Inflammatory macrophage treated with lipopolysaccharide for 4 hours (primary cell): Measurements from ENCODE around the gene ZBTB24.
"Not testable (repeated sequence)": the region's sequence is repeated elsewhere in the genome, so short reads cannot be mapped to it uniquely, and the experiment has no call there.

ENCODE experiments used
- DNase-seq: peaks from one replicate; pipeline ENCODE4 v3.0.0-alpha.2; 2020

ZBTB24 gene

DNA sequence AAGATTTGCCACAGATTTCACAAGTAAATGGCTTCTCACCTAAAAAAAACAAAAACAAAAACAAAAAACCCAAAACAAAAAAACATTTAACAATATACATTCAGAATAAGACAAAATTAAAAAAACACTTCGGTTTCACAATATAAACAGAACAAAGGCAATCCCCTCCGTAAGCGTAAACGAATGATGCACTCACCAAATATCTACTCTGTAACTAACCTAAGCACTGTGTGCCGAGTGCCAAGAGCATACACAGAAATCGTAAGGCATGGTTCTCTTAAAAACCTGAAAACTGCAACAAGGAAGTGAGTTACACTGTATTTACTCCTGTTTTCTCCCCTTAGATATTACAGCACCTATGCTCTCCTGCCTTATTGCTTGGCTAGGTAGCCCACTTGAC lies 15.3 kb downstream of the ZBTB24 start:
- no peak for DNase-seq

DNA sequence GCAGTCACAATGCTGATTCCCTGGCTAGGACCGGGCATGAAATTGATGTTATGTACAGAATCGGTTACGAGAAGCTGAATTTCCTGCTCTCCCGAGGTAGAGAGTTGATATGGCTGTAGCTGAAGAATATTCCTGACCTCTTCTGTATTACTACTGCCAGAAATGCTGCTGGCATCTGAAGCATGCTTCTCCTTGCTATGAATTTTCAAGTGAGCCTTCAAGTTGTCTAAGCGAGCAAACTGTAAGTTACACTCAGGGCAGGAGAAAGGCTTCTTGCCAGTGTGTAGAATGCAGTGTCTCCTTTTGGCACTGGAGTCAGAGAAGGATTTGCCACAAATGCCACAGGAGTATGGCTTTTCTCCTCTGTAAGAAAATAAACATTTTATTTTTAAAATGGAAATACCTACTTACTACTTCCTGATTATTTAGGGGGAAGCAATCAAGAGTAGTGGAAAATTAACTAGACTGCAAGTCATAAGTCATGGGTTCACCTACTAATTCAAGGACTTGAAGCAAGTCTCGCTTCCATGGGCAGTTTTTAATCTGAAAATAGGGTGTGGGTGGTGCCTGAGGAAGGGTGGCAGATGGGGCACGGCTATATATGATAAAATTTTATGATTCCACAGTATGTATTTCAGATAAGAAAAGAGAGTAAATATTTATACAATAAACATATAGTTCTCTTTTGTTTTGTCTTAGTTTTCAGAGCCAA lies 16.7 kb downstream of the ZBTB24 start:
- DNase-seq: no peak

DNA sequence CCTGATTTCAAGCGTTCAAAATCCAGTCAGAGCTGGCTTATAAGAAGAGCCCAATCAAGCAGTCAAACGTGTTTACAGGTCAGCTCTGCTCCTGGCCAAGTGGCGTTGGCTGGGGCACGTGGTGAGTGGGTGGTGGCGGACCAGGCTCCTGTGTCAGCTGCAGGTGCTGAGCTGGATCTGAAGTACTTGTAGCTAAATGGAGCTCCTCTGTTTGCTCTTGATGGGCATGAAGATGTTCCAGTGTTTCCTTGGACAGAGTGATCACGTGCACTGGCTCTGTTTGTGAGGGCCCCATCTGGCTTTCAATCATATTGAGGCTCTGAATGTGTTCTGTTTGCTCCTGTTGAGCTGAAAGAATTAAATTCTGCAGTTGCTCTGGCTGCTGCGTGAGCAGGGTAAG lies 17.2 kb downstream of the ZBTB24 start:
- no peak for DNase-seq

DNA sequence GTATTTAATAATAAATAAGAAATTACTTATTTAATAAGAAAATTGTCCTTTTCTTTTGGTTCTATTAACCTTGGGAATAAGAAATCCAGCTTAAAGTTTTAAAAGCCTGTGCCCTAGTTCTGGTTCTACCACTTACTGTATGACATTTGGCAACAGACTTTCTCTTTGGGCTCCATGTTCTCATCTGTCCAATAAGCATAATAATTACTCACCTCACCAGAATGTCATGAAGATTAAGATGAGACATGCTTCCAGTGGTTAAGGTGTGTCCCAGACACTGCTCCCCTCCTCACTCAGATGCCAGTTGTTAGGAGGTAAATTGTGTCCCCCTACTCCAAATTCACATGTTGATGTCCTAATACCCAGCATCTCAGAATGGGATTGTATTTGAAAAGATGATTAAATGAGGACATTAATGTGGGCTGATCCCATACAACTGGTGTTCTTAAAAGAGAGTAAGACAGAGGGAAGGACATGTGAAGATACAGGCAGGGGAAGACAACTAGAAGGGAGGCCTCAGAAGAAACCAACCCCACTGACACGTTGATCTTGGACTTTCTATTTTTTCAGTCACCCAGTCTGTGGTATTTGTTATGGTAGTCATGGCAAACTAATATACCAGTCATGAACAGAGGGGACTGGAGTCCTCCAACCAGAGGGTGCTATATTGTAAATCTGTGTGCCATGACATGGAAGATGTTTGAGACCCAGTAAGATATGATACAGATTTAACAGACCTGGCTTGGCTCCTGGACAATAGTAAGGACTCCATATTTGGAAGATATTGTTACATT lies 21.1 kb downstream of the ZBTB24 start:
- no peak for DNase-seq

DNA sequence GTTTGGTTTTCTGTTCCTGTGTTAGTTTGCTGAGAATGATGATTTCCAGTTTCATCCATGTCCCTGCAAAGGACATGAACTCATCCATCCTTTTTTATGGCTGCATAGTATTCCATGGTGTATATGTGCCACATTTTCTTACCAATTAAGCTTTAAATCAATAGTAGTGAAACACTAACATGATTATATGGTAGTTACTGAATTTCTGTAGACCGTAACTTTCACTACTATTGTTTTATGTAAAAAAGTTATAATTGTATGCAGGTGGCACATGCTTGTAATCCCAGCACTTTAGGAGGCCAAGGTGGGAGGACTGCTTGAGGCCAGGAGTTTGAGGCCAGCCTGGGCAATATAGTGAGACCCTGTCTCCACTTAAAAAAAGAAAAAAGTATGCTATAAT lies 21.8 kb downstream of the ZBTB24 start:
- not testable (repeated sequence) for DNase-seq

DNA sequence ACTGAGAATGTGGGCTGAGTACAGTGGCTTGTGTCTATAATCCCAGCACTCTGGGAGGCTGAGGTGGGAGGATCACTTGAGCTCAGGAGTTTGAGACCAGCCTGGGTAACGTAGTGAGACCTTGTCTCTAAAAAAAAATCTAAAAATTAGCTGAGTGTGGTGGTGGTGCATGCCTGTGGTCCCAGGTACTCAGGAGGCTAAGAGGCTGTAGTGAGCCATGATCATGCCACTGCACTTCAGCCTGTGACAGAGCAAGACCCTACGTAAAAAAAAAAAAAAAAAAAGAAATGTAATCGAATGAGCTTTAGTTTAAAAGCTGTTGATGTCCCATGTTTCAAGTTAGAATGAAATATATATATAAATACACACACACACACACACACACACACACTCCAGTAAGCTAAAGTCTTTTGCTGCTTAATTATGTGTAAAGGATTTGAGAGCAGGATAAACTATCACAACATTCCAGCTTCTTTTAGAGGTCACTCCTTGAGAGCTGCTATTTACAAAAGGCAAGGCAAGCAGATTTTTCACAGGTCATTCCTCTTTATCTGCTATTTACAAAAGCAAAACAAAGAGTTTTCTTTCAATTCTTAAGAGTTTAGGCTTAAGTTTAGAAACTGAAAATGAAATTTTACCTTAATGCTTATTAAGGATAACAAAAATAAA lies 22.7 kb downstream of the ZBTB24 start:
- DNase-seq: no peak

DNA sequence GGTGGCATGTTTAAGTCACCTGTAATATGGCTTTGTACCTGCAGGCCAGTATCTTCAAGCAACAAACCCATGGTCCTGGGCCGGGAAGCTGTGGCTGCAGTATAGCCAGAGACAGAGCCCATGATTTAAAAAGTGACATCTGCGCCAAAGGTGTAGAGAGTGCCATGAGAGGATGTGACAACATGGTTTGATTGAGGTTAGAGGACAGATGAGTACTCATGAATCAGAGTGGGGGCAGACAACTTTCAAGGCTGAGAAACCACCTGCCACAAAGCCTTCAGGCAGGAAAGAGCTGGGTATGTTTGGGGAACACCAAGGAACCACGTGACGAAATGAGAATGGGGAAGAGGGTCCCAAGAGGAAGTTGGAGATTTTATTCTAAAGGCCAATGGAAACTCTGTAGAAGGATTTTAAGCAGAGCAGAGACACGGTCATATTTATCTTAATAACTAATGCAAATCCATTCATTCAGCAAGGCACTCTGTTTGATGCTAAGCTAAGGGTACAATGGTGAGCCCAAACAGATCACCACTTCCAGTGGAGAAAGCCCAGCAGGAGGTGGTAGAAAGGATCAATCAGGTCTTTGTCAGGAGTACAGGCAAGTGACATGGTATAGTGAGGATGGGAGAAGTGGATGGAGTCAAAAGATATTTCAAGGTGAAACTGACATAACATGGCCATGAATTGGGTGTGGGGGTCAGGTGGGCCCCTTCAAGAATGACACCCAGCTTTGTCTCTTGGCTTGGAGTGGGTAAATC lies 24.1 kb downstream of the ZBTB24 start:
- peak; percentile 76 for DNase-seq

DNA sequence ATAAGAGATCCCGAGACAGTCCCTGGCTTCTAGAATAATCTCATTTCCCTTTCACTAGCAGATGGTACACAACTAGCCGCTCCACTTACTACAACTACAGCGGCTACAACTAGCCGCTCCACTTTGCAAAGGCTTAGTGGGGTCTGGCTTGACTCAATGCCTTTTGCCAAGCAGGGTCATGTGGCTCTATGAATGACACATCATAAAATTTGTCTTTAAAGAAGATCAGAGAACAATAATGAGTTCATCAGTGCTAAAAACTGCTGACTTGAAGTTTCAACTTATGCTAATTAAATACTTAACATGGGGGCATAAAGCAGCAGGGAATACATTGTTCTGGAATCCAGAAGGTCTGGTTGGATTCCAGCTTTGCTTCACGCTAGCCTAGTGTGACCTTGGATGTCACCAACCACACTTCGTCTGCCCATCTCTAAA lies 25.4 kb downstream of the ZBTB24 start:
- no peak for DNase-seq

DNA sequence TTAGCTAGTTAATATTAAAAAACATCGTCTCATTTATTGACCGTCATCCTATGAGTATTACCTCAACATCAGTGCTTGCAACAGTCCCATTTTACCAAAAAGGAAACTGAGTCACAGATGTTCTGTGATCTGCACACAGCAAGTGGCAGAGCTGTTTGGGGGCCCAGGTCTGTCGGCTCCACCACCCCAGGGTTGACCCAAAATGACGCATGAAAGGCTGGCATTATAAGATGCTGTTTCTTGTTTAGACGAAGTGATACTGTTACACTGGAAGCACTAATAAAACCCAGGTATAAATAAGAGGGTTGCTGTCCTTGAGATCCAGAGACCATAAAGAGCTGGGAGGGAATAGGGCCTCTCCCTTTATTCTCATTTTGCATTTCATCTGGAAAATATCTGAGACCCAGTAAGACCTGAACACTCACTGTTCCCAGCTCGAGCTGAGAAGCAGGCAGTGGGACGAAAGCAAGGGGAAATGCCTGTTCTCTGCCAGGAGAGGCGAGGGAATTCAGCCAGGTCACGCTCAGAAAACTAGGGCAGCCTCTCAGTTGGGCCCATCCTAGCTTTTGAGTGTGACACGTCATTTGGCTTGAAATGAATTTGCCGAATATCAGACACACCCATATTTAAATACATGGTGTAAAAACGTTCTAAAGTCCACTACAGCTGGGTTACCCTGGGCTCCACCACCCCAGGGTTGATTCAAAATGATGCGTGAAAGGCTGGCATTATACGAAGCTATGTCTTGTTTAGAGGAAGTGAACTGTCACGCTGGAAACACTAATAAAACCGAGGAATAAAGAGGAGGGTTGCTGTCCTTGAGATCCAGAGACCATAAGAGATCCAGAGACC lies 26.1 kb downstream of the ZBTB24 start:
- no peak for DNase-seq

DNA sequence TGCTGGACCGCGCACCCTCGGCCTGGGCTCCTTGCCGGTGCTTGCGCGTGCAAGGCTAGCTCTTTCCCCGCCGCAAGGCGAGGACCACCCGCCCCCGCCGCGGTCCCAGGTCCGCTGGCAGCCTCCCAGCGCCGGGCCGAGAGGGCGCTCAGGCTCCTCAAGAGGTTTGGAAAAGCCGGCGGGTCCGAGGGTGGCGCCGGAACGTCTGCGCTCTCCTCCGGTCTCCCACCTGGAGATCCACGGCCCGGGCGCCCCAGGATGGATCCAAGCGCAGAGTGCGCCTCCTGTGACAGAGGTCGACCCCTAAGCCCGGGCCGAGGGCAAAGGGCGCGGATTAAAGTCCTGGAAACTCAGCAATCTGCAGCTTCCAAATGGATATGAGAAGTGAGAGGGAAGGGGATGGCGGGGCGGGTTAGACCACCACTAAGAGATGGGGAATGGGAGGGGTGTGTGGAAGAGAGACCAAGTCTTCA lies 26.9 kb downstream of the ZBTB24 start:
- no peak for DNase-seq

DNA sequence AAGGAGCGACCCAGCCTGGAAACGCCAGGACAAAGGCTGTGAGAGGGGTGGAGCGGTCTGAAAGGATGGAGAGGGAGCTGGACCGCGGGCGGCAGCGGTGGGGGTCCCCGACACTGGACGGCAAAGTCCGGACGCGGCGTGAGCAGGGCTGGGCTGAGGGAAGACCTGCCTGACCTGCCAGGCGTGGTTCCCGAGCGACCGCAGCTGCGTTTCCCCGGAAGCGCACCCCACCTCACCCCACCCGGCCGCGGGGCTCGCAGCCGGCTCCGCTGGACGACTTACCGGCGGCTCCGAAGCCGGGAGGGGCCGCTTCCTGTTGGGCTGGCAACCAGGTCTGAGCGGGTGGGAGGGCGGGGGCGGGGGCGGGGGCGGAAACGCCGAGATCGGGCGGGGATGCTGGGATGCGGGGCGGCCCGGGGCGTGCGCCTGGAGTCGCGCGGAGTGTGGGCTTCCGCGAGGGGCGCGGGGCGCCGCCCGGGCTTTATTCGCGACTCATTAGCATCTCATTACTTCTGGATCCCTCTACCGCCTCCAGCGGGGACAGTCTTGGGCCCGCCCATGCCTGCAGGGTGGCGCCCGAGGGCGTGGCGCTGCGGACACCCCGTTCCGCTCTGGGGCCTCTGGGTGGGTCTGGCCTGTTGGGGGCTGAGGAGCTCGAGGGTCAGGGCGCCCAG lies 27.4 kb downstream of the ZBTB24 start, which contains the start of gene MICAL1:
Gene MICAL1, minus strand, starts transcription at position 336 of the 674 bp plus-strand sequence. CDS start 1,576 bp downstream, outside the sequence.
- peak; percentile 78 for DNase-seq

DNA sequence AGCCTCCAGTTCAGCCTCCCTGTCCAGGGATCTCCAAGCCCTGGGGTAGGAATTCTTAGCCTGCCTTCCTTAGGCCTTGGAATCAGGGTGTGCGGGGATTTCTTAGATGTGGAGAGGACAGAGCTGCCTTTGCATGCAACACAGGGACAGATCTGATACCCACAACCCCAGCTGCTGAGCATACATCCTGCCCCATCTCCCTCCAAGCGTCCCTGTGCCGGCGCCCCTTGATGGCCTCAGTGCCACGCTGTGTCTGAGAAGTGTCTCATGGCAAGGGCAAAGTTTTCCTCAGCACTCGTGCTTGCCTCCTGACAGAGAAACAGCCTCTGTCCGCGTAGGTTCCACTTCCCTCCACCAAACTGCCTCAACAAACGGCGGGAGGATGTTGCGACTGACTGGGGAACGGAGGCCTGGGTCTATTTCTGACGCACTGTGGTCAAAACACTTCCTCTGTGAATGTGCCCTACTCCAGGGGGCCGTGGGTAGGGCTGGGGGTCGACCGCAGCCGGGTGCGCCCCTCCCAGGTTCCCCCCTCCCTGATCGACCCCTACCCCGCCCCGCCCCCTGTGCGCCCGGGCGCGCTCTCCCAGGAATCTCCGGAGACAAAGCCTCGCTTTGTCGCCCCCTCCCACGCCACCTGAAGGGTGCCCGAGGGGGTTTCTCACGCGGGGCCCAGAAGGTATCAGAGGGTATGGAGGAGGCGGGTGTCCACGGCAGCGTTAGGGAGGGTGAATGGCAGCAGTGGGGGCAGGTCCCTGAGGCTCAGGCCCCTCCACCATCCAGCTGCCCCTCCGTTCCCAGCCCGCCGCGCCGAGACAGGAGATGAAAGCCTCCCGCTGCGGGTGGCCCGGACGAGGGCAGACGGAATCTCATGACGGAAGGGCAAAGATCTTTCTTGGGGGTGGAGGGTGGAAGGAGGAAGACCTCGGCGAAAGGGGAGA lies 28.3 kb downstream of the ZBTB24 start:
- peak; percentile 86 for DNase-seq

DNA sequence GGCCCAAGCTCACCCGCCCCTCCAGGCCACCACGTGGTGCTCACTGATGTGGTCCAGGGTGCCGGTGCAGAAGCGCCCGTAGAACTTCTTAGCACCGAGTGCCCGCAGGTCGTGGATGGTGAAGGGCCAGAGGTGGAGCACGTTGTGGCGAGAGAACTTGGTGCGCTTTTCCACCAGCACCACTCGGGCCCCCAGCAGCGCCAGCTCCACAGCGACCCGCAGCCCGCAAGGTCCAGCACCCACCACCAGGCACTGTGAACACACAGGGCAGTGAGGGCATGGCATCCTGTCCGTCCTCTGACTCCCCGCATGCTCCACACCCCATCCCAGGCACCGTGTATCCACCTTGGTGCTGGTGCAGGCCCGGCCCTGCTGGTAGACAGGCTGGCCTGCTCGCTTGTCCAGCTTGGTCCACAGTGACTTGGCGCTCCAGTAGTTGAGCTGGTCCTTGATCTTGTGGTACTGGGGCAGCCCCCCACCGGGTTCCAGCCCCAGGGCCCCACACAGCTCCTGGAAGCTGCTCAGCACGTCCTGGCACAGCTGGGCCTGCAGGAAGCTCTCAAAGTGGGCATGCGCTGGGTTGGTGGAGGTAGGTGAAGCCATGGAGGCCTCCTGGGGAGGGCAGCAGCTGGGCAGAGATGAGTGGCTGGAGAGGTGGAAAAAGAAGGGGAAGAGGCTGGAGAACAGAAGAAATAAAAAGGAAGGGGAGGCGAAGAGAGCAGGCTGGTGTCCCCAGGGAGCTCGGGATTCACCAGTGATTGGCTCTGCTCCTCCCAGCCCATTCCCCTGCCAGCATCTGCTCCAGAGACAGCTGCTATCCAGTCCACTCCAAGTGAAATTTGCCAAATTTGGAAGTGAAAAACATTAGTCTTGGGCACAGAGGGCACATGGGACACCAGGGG lies 29.2 kb downstream of the ZBTB24 start:
- DNase-seq: no peak

DNA sequence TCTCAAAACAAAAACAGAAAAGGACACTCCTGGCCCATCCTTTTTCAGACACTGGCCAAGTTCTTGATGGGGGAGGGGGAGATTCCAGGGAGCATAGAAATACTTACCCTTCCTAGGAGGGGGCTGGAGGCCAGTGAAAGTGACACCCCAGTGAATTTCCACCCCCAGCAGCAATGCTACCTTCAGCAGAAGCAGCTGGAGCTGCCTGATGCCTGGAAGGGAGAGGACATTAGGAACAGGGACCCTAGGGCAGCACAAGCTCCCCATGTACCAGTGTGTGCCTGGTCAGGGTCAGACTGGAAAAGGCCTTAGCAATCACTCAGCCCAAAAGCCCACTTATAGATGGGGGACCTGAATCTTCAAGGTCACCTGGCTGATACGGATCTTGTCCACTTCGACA lies 29.9 kb downstream of the ZBTB24 start:
- no peak for DNase-seq

DNA sequence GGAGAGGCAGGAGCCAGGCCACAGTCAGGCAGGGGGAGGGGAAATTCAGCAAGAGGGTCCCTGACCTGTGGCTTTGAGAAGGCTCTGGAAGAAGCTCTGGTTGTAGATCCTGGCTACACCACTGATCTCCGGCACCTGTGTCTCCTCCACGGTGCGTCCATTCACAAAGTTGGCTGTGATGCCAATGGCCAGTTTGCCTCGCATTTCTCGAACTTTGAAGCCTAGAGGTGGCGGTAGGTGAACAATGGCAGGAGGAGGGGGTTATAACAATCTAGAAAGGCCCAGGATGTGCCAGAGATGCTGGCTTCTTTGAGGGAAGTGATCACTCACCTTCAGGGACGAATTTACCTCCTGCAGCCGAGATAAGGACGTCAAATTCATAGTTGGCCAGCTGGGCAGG lies 30.8 kb downstream of the ZBTB24 start:
- DNase-seq: no peak

DNA sequence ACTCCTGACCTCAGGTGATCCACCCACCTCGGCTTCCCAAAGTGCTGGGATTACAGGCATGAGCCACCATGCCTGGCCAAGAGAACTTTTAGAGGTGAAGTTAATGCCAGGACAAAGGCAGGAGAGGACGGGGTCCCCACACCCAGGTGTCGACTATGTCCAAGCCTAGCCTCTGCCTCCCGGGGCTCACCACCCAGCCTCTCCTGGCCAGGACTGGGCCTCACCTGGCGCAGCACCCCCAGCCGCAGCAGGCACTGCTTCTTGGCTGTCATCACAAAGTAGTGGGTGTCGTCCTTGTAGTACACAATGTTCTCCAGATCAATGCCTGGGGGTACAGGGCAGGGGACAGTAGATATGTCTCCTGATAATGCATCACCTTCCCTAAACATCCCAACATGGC lies 31.6 kb downstream of the ZBTB24 start:
- DNase-seq: no peak

DNA sequence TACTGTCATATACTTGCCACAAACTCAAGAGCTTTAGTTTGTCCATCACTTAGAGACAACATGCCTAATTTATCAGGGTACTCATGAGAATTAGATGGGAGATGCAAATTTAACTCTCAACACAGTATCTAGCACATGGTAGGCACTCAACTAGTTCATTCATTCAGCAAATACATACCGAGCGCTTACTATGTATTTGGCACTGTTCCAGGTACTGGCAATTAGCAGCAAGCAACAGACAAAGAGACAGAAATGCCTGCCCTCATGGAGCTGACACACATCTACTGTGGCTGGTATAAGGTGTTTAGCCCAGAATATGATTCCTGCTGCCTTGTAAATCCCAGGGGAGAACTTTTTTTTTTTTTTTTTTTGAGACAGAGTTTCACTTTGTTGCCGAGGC lies 32.2 kb downstream of the ZBTB24 start:
- no peak for DNase-seq

DNA sequence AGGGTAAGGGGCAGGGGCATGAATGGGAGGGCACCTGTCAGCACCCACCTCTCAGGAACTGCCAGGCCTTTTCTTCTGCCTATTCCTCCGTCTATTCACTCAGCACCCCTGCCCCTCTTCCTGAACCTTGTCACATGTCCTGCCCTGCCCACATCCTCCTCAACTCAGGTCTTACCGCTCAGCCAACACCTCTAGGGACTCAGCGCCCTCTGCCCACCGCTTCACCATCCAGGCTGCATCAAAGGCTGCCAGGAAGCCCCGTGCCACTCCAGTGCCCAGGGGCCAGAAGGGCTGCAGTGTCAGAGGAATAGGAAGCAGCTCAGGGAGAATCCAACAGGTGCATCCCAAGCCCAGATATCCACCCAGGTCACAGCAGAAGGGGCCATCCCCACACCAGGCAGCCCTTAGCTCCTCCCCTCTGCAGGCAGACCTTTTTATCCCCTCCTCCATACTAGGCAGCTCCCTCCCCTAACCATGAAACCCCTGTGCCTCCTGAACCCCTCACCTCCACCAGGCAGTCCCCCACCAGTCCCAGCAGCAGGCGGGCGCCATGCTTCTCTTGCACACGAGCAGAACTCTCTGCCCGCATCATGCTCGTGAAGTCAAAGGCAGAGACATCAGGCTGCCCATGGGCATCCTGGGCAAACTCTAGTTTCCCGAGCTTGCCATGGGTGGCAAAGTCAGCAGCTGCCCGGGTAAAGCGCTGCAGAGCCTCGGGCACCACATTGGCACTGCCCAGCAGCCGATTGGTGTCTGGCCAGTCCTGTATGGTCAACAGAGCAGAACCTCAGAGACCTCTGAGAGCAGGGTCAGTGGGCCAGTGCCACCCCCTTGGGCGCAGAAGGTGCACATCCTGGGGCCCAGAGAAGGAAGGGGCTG lies 33.0 kb downstream of the ZBTB24 start:
- DNase-seq: no peak
